M059J (cell line): ENCODE results near the gene FAM234A. TPM values are rescaled to one million over a fixed set of nuclear protein-coding genes. Genes with fewer than 3 reads are reported as not detected.
A peak's percentile ranks its signal among the peaks of the same experiment; 100 is the strongest.
"Not testable (repeated sequence)": the region's sequence is repeated elsewhere in the genome, so short reads cannot be mapped to it uniquely, and the experiment has no call there.

Experiments used
- DNase-seq: peaks from one replicate; pipeline ENCODE4 v3.0.0-alpha.2; 2012; ENCODE audit warnings: low read depth
- total RNA-seq: library from RNA; depleted of rRNA; stranded (reverse); fragments of >200 nt; shearing (Covaris generic); gene quantifications from 2 replicates; pipeline ENCODE4 v1.2.3, GENCODE V29; 2014

Gene FAM234A
- total RNA-seq, 1 experiment from 2014 or later: 166 TPM

DNA sequence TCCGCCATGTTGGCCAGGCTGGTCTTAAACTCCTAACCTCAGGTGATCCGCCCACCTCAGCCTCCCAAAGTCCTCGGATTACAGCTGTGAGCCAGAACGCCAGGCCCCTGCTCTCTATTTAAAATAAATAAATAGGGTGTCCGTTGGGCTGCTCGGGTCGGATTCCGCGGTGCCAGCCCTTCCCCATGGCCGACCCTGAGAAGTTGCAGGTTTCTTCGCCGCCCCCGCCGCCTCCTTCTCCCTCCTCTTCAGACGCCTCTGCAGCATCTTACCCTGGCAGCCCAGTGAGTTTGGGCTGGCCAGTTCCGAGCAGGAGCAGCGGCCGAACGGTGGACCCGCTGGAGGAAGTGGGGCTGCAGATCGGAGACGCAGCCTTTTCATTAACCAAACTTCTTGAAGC lies 3.7 kb upstream of the FAM234A start:
- DNase-seq: no peak

DNA sequence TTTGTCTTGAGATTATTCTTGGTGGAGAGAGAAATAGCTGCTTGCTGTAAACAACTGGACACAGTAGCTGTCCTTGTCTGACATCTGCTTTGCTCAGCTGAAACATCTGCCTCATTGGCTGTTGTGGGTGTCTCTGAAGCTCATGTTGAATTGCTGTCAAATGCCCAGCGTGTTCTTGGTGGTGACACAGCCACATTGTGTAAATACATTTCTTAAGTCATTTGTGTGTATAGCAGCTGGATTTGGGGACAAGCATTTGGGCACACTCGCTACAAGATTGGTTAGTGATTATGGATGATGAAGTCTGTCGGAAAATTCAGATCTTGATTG lies 5.3 kb downstream of the FAM234A start:
- DNase-seq: no peak

DNA sequence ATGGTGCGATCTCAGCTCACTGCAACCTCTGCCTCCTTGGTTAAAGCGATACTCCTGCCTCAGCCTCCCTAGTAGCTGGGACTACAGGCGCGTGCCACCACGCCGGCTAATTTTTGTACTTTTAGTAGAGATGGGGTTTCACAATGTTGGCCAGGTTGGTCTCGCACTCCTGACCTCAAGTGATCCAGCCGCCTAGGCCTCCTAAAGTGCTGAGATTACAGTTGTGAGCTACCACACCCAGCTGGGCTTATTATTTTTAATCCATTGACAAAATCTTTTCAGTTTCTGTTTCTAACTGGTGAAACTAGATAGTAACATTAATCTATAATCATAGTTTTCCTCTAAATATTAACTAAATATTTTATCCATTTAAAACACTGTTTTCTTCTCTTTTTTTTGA lies 5.9 kb downstream of the FAM234A start:
- no peak for DNase-seq

DNA sequence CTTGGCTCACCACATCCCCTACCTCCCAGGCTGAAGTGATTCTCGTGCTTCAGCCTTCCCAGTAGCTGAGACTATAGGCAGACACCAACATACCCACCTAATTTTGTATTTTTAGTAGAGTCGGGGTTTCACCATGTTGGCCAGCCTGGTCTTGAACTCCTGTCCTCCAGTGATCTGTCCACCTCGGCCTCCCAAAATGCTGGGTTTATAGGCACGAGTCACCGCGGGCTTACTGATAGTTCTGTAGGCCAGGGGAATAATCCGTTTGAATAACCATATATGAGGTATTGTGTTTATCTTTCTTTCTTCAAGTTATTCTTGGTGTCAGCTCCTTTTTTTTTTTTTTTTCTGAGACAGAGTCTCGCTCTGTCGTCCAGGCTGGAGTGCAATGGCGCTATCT lies 7.7 kb downstream of the FAM234A start:
- peak; percentile 18 for DNase-seq

DNA sequence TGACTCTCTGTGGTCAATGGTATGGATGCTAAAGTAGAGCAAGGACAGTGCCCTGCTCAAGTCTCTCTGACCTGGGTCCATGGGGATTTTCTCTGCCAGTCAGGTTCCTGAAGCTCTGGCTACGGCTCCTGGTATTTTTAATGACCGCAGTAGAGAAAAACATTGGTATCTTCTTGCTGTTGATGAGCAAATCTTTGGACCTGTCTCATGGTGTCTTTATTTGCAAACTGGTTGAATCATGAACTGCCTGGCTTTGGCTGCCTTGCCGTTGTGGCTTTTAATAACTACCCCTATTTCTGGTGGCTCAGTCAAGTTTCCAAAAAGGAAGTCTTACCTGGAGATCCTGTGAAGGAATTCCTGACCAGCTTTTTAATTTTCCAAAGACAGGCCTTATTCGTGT lies 8.7 kb downstream of the FAM234A start:
- DNase-seq: no peak

- DNase-seq: no peak
These were observed 10.5 kb downstream of the FAM234A start for GRCh38 chr16:245105-245504.

DNA sequence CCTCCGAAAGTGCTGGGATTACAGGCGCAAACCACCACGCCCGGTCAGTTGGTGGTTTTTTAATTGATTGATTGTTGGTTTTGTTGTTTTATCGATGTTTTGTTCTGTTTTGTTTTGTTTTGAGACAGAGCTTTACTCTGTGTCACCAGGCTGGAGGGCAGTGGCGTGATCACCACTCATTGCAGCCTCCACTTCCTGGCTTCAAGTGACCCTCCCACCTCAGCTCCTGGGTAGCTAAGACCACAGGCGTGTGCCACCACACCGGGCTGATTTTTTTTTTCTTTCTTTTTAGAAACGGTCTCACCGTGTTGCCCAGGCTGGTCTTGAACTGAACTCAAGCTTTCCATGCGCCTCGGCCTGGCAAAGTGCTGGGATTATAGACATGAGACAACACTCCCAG lies 12.4 kb downstream of the FAM234A start:
- no peak for DNase-seq

DNA sequence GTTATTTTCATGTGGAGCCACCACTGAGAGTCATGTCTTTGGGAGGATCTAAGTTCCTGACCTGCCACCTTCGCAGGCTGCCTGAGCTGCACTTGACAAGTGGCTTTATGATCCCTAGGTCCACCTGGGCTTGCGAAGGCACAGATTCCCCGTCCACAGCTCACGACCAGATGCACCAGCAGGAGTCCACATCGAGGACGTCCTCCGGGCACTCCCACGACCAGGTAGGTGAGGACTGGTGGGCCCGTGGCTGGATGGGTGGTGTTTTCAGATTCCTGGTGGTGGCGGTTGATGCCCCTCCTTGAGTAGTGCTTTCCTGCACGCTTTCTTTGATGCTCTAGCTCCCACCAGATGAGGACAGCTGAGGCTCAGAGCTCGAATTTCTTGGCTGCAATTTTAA lies 14.8 kb downstream of the FAM234A start:
- no peak for DNase-seq

DNA sequence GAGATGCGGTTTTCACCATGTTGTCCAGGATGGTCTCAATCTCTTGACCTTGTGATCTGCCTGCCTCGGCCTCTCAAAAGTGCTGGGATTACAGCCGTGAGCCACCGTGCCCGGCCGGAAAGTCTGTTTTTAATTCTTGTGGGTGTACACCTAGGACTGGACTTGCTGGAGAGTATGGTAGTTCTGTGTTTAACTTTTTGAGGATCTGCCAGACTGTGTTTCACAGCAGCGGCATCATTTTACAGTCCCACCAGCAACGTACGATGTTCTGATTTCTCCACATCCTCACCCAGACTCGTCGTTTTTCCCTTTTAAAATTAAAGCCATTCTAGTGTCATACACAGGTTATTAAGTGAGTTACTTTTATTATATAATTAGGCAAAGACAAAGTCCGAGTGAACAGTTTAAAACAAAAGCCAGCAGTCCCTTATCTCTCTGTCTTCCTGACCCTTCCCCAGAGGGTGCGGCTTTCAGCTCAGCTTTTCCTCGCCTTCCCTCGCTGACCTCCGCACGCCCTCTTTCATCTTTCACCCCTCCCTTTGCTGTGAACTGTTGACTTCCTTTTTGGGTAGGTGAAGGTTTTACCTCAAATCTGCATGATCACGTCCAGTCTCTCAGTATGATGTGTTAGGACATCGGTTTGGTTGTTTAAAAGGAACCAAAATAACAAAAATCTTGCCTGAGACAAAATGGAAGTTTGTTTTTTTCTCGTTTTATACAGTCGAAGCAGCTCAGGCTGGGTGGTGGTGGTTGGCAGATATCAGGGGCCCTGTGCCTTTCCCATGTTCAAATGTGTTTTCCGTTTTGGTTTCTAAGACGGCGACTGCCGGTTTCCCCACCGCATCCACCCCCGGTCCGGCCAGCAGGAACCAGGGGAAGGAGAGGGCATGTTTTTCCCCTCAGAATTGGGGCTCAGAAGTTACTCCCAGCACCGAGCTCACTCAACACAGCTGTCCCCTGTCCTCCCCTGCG lies 18.0 kb downstream of the FAM234A start:
- no peak for DNase-seq

DNA sequence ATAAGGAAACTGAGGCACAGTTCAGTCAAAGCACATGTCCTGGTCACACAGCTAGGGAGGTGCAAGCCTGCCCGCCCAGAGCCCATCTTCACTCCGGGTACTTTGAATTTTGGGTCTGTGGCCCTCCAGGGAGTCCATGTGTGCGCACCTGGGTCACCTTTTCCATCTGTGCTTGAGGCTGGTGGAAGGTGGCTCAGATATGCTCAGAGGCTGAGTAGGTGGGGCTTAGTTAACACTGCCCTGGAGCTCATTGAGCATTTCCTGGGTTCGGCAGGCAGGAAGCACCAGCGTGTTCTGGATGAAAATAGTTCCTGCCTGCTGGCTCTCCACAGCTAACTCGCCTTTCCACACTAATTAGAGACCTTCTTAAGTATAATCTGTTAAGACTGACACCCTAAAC lies 19.2 kb downstream of the FAM234A start:
- DNase-seq: no peak

DNA sequence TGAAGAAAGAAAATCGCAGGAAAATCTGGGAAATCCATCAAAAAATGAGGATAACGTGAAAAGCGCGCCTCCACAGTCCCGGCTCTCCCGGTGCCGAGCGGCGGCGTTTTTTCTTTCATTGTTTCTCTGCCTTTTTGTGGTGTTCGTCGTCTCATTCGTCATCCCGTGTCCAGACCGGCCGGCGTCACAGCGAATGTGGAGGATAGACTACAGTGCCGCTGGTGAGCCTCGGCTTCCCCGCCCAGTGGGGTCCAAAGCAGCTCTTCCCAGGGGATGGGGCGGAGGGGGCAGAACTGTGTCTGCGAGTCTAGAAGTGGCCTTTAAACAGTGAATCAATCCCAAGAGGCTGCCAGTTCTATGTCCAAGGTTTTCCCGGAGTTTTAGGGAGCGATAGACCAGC lies 19.8 kb downstream of the FAM234A start:
- DNase-seq: no peak

DNA sequence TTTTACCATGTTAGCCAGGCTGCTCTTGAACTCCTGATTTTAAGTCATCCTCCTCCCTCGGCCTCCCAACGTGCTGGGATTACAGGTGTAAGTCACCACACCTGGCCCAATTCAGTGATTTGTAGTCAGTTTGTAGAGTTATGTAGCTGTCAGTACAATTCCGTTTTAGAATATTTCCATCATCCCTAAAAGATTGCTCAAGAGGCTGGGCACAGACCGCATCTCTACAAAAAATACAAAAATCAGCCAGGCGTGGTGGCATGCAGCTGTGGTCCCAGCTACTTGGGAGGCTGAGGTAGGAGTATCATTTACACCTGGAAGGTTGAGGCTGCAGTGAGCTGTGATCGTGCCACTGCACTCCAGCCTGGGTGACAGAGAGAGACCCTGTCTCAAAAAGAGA lies 20.6 kb downstream of the FAM234A start:
- DNase-seq: no peak

GRCh38 chr16:258091-258490 lies 23.5 kb downstream of the FAM234A start:
- DNase-seq: not testable (repeated sequence)

- no peak for DNase-seq
These were observed 24.6 kb downstream of the FAM234A start for GRCh38 chr16:259226-259625.

DNA sequence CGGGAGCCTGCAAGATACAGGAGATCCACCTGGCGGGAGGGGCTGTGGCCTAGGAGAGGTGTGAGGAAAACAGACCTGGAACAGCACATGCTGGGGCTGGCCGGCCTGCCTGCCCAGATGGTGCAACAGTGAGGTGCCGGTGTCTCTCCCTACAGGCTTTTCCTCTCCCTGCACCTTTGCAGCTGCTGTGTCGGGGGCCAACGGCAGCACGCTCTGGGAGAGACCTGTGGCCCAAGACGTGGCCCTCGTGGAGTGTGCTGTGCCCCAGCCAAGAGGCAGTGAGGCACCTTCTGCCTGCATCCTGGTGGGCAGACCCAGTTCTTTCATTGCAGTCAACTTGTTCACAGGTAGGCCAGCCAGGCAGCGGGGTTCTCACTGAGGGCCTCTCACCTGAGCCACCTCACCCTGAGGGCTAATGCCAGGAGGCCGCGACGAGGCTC lies 25.2 kb downstream of the FAM234A start:
- DNase-seq: no peak

DNA sequence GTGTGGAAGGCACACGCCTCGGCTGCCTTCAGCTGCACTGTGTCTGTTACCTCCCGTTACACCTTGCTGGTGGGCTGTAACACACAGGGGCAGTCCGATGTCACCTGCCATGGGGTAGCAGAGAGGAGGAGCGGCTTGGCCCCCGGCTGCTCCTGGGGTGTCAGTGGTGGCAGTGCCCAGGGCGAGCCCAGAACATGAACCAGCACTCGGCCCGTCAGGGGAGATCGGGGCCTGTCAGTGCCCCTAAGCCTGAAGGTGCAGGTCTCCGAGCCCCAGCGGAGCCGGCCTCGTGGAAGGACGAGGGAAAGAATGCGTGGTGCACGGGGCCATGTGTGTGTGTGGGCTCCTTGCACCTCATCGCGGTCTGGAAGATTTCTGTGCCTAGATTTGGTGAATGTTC lies 25.7 kb downstream of the FAM234A start:
- no peak for DNase-seq

DNA sequence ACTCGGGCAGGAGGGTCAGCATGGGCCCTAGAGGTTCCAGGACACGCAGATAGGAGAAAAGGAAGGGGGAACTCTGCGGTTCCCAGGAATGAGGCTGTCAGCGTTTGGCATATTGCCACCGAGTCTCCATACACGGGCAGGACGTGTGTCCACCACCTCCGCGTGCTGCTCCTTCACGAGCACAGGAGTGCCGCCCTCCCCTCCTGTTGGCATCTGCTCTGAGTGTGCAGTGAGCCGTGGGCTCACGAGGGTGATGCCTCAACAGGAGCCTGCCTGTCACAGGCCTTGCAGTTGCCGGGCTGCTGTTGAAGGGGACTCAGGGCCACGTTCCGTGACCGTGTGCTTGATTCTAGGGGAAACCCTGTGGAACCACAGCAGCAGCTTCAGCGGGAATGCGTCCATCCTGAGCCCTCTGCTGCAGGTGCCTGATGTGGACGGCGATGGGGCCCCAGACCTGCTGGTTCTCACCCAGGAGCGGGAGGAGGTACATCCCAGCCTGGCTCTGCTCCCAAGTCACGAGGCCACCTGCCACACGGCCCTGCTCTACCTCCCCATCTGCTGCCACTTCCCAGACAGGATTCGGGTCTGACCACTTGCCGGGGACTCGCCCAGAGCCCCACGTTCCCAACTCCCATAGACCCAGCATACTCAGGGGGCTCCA lies 26.5 kb downstream of the FAM234A start:
- DNase-seq: no peak

- DNase-seq: no peak
These were observed 27.6 kb downstream of the FAM234A start for GRCh38 chr16:262121-262745.

- DNase-seq: no peak
These were observed 28.7 kb downstream of the FAM234A start for GRCh38 chr16:263182-263774.

- no peak for DNase-seq
These were observed 29.3 kb downstream of the FAM234A start for GRCh38 chr16:263944-264343.

DNA sequence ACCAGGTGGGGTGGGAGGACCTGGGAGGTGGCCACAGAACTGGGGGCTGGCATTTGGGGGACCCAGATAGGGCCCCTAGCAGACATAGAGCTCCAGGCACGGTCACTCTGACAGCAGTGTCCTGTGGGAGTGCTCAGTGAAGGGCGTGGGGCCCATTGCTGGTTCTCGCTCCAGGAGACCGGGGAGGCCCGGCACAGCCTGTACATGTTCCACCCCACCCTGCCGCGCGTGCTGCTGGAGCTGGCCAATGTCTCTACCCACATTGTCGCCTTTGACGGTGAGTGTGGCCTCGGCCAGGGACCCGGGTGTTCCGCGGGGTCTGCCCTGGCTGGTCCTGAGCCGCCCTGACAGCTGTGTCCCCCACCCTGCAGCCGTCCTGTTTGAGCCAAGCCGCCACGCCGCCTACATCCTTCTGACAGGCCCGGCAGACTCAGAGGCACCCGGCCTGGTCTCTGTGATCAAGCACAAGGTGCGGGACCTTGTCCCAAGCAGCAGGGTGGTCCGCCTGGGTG lies 29.9 kb downstream of the FAM234A start:
- no peak for DNase-seq

DNA sequence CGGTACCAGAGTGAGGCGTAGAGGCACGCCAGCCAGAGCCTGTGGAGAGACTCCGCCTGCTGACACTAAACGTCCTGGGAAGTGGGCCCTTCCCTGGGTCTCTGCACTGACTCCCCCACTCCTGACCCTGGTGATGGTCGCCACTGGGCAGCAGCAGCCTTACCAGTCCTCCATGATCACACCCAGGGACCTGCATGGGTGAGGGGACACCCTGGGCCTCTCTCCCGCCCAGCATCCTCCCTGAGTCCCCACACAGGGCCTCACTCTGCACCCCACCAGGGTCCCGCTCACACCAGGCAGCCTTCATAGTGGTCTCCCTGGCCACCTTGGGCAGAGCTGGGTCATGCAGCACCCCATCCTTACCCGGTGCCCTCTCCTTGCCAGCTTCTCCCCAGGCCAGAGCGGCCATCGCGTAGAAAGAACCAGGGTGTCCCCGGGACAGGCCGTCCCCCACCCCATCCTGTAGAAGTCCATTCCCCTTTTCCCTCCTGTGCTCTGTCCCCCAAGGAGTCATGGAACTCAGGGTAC lies 30.4 kb downstream of the FAM234A start:
- no peak for DNase-seq
